M059J (cell line): ENCODE results near the gene NLRP12. TPM values are rescaled to one million over a fixed set of nuclear protein-coding genes. Genes with fewer than 3 reads are reported as not detected.
"Not testable (repeated sequence)": the region's sequence is repeated elsewhere in the genome, so short reads cannot be mapped to it uniquely, and the experiment has no call there.

ENCODE experiments used
- DNase-seq: peaks from one replicate; pipeline ENCODE4 v3.0.0-alpha.2; 2012; ENCODE audit warnings: low read depth
- total RNA-seq: library from RNA; depleted of rRNA; stranded (reverse); fragments of >200 nt; shearing (Covaris generic); gene quantifications from 2 replicates; pipeline ENCODE4 v1.2.3, GENCODE V29; 2014

The NLRP12 gene
- total RNA-seq, 1 experiment from 2014 or later: not detected

GRCh38 chr19:53832861-53833260 is 8.7 kb upstream of the NLRP12 start:
- DNase-seq: not testable (repeated sequence)

GRCh38 chr19:53828531-53828930 is 4.4 kb upstream of the NLRP12 start:
- DNase-seq: no peak

- no peak for DNase-seq
Measured at GRCh38 chr19:53826876-53827275, 2.8 kb upstream of the NLRP12 start.

- no peak for DNase-seq
Measured at GRCh38 chr19:53823380-53824120, 564 bp downstream of the NLRP12 start.

GRCh38 chr19:53819861-53820260 is 4.3 kb downstream of the NLRP12 start:
- no peak for DNase-seq

- DNase-seq: no peak
Measured at GRCh38 chr19:53818756-53819155, 5.4 kb downstream of the NLRP12 start.

- DNase-seq: peak; percentile 81
Measured at GRCh38 chr19:53813996-53814395, 10.1 kb downstream of the NLRP12 start.

- peak; percentile 34 for DNase-seq
Measured at GRCh38 chr19:53812335-53812734, 11.8 kb downstream of the NLRP12 start.

- DNase-seq: no peak
Measured at GRCh38 chr19:53810891-53811290, 13.2 kb downstream of the NLRP12 start.

GRCh38 chr19:53810187-53810546 is 13.9 kb downstream of the NLRP12 start:
- no peak for DNase-seq

- DNase-seq: no peak
Measured at GRCh38 chr19:53809518-53810186, 14.5 kb downstream of the NLRP12 start.

- peak; percentile 58 for DNase-seq
Measured at GRCh38 chr19:53808710-53809125, 15.4 kb downstream of the NLRP12 start.

GRCh38 chr19:53801257-53801656 is 22.9 kb downstream of the NLRP12 start:
- no peak for DNase-seq

- no peak for DNase-seq
Measured at GRCh38 chr19:53795019-53795418, 29.1 kb downstream of the NLRP12 start.

- DNase-seq: peak; percentile 86
Measured at GRCh38 chr19:53792721-53793433, 31.2 kb downstream of the NLRP12 start.

- DNase-seq: no peak
Measured at GRCh38 chr19:53789708-53790678, 34.1 kb downstream of the NLRP12 start.

- DNase-seq: no peak
Measured at GRCh38 chr19:53787266-53787665, 36.8 kb downstream of the NLRP12 start.

GRCh38 chr19:53786744-53787143 is 37.4 kb downstream of the NLRP12 start:
- no peak for DNase-seq

GRCh38 chr19:53785196-53785889 is 38.8 kb downstream of the NLRP12 start:
- DNase-seq: no peak

- DNase-seq: no peak
Measured at GRCh38 chr19:53782698-53783097, 41.4 kb downstream of the NLRP12 start.

GRCh38 chr19:53781332-53781731 is 42.8 kb downstream of the NLRP12 start:
- not testable (repeated sequence) for DNase-seq
